Renal cortex interstitium (tissue), 11 donors: ENCODE measurements around the gene FOXN3. TPM values are rescaled to one million over a fixed set of nuclear protein-coding genes. Genes with fewer than 3 reads are reported as not detected.

Source experiments
- DNase-seq, 11 donors: peaks; one replicate each; pipeline ENCODE4 v3.0.0-alpha.2; 2013; ENCODE audit warnings: low read depth in 9 of 11, low spot score in 4 of 11; ENCODE audit errors: extremely low read depth in 1 of 11
- polyA plus RNA-seq, 3 donors: library from polyadenylated mRNA; unstranded; fragments of 120-200 nt; gene quantifications; one replicate each; pipeline ENCODE4 v1.2.1, GENCODE V29; 2013; ENCODE audit not compliant: insufficient read length in 3 of 3

The FOXN3 gene
- polyA plus RNA-seq, 3 donors = 30.8 to 32.3 (median 31.1) TPM

GRCh38 chr14:89325299-89325883 lies 91.6 kb downstream of the FOXN3 start:
- DNase-seq = no peak

DNA sequence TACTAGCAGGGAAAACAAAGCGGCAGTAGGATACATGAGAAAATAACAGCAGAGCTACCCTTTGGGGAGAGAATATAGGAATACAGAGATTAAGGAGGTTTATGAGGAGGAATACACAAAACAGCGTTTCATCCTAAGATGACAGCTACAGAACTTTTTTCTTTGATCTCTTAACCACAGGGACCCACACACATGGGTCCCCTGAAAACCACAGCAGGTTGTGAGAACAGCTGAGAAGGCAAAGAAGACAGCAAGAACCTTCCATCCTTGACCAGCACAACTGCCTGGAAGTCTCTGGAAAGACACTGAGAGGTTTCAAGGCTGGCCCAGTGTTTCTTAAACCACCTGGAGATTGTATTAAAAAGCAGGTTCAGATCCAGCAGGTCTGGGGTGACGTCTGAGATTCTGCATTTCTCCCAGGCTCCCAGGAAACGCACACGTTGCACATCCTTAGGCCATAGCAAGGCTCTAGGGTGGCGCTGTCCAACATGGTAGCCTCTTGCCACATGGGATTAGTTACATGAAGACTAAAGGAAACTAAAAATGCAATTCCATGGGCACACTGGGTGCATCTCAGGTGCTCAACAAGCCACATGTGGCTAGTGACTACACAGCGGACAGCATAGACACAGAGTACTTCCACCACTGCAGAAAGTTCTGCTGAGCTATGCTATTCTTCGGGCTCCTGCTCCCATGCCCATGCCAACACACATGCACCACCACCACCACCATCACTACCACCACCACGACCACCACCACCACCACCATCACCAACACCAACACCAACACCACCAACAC lies 92.3 kb downstream of the FOXN3 start:
- DNase-seq = no peak

DNA sequence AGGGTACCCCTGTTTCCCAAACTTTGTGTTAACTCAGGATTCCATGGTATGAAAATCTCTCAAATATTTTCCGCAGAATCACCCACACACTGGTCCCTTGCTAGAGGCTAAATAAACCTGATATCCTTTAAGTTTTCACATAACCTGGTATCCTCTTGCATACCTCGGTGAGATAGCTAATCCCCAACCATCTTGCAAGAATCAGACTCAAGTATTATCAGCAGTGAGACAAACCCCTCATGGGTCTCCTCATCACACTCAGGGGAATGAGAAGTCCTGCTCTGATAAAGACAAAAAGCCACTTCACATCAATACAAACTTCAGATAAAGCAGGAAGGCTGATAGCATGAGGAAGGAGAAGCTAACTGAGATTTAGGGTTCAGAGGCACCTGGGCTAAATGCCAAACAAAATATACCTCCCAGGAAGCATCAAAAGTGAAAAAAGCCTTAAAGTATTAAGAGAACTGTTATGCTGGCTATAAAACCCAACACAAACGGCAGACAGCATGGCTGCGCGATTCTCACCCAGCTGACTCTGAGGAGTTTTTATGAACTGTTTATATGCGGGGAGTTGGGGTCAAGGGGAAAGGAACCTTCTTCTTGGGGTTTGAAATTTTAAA lies 96.5 kb downstream of the FOXN3 start:
- no peak for DNase-seq

DNA sequence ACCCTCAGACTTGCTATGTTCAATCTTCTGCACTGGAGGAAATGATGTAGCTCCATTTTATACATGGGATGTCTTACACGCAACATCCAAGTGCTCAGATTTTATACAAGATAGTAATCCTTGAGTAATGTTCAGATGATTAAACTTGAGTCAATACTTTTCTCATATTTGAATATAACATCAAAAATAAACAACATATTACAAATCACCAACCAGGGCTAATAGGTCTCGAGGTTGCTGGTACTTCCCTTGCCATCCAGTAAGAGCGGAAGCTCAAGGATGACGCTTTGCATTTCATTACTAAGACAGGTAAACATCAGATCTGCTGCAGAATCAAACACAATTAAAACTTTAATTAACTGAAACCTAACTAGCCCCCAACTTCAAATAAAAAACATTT lies 97.3 kb downstream of the FOXN3 start:
- no peak for DNase-seq

- no peak for DNase-seq
These were observed 99.9 kb downstream of the FOXN3 start for GRCh38 chr14:89317051-89317691.

DNA sequence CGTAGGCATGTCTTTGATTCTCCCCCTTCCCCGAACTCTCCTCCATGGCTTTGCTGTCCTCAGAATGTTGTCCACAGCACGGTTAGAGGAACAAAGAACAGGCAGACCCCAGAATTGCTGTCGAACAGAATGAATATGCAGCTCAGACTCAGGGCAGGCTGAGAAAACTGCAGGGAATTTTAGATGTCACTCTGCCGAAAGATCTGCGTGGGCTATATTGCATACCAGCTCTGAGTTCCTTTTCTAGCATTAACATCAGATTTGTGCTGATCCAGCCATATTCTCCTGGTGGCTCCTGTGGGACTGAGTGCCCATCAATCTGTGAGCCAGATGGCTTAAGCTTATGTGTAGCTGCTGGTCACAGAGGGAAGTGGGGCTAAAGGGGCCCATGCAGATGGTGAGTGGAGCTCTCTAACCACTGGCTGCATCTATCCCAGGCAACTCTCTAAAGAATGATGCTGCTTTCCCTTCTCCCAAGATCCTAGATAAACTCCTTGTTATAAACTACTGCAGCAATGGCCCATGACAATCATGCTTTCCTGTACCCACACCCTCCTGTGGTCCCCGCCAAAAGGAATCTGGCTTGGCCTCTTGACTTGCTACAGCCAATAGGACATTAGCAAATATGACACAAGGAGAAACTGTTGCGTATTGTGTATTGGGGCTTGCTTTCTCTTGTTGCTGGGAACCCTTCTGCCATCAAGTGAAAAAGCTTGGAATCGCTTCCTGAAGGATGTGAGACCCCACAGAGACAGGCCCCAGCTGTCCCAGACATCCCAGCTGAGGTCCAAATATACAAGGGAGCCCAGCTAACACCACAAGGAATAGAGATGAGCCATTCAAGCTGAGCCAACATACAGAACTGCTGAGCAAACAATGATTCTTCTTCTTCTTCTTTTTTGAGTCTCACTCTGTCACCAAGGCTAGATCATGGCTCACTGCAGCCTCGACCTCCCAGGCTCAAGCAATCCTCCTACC lies 101.3 kb downstream of the FOXN3 start:
- DNase-seq = peak in 8 of 11 donors; percentile 45 to 85 (median 66)

GRCh38 chr14:89314274-89314673 lies 102.8 kb downstream of the FOXN3 start:
- DNase-seq = no peak

- no peak for DNase-seq
These were observed 104.1 kb downstream of the FOXN3 start for GRCh38 chr14:89312932-89313331.

DNA sequence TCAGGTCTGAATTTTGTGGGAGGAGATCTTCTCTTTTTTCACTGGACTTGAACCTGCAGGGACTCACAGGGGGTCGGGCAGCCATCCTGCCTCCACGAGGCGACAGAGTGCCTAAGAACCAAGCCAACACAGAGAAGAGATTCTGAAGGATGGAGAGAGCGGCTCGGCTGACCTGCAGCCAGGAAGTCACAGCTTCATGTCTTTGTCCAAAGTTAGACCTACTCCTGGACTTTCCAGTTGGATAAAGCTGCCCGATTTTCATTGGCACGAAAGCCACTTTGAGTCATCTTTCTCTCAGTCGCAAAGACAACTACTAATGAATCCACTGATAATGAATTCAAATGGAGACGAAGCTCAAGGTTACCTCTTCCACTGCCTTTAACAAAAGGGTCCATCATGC lies 106.8 kb downstream of the FOXN3 start:
- no peak for DNase-seq

DNA sequence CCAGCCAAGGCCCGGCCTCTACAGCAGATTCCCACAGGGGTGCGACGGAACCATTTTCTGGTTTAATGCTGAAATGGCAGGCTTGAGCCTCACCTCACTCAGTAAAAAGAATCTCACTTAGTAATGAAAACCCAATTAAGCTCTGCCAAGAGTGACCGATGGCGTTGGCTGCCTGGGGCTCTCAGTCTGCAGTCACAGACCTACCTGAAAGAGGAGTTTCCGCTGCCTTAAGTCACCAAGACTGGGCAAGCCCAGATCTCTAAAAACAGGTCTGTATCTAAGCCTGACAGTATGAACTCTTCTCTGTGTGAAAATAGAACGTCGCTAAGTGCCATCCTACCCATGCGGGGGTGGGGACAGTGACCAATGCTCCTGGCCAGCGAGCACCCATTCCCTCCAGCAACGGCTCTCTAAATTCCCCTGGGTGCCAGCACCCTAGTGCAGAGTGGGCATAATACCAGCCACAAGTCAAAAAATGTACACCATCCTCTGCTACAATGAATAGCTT lies 107.3 kb downstream of the FOXN3 start:
- no peak for DNase-seq

- DNase-seq = no peak
These were observed 108.6 kb downstream of the FOXN3 start for GRCh38 chr14:89308232-89308959.

GRCh38 chr14:89307409-89307808 lies 109.6 kb downstream of the FOXN3 start:
- no peak for DNase-seq

DNA sequence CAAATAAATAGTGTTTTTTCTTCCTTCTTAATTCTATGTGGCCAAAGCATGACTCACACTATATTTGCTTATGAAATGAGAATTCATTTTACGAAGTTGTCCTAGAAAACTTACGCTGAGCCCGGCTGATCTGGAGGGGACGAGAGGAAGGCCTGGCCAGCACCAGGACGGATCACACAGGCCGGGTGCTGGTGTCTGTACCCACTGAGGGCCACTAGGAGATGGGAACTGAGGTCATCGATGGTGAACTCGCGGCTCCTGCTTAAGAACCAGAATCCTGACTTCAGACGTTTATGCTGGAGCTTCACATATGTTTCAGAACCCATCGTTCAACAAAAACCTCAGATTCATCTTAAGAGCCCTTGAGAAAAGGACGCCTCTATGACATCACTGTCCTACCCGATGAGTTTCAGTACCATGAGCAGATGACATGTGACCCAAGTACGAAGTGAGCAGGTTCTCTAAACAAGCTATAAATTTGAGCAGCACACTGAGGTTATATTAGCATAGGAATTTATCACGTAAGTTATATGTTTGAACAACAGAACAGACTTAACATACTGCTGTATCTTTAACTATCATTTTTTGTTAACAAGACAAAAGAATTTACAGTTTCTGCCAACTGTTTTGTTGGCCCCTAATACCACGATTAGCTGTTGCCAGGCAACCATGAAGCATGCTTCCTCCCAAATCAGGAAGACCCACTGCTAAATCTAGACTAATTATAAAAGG lies 111.9 kb downstream of the FOXN3 start:
- peak in 7 of 11 donors; percentile 33 to 67 (median 44) for DNase-seq

DNA sequence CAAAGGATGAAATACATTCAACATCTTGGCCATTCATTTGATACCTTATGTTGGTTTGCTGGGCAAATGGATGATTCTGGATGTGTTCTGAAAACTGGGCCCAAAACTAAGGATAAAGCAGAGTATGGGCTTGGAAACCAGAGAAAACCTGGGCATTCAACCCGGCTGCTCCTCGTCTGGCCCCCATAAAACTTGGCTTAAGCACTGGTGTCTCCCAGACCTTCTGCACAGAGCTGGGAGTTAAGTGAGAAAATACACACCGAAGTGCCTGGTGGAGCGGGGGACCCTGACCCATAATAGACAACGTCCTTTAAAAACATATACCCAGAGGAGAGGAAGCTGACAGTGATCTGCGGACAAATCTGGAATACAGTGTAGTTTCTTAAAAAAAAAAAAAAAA lies 112.5 kb downstream of the FOXN3 start:
- DNase-seq = no peak

DNA sequence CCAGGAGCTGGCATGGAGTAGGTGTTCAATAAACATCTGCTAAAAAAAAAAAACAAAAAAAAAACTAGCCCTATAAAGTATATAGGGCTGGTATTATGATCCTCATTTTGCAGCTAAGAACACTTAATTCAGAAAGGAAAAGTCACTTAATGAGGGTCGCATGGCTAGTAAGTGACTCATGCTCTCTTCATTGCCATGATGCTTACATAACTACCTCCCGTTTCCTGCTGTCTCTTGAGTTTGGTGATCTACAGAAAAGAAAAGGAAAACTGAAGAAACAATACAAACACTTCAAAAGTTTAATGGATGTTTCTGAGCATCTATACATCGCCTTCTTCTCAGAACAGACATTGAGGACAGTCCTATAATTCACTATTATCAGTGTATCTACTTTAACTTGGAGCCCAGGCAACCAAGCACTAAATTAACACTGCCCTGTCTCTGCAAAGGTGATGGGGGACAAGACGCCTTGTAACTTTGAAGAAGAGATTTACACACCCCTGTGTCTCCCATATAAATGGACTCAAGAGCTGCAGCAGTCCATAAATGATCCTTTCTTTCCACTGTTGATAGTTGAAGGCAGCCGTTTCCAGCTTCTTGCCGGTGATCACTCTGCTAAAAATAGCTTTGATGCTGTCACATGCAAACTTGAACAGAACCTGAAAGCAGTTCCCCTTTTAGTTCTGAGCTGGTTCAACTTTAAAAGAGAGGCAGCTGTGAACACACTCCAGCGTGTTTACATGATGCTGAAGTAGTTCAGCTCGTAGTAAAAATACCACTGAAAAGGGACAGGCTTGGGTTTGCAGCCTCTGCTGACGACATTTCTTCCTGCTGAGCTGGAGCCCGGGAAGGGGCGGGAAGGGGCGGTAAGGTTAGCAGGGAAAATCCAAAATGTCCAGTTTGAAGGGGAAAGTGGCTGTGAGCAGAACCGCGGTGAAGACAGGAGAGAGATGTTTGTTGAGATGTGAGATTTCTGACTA lies 113.3 kb downstream of the FOXN3 start:
- DNase-seq = peak; percentile 49 to 87 (median 73)

GRCh38 chr14:89302396-89302950 lies 114.6 kb downstream of the FOXN3 start:
- DNase-seq = no peak
